ENCODE measurements around the gene TAMM41. TPM values are rescaled to one million over a fixed set of nuclear protein-coding genes. Genes with fewer than 3 reads are reported as not detected.

Gene TAMM41
- total RNA-seq, 1 donor from 2014 or later, result 21.4 TPM

DNA sequence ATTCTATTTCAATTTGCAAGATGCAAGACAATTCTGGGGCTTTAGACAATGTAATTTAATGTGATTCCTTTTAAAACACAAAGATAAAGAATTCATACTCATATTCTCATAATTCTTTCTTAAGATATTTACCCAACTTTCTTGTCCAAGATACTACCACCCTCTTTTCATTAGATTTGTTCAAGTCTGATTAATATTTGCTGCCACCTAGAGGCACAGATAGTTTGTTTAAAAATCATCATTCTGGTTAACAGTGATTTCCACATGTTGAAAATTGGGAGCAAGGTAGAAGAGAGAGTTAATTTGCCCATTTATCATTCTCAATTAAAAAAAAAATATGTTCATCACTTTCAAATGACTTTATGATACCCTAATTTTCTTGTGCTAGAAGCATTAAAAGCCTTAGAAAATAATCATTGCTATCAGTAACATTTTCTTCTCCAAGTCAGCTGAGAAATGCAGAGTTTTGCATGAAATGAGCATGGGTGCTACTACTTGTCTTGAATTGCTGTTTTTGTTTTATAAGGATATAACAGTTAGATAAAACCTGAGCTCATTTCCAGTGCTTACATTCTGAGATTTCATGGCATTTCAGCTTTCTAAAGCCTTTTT is 11.6 kb downstream of the TAMM41 start:
- Mint-ChIP-seq H3K9me3 (ENCODE audit: unreplicated experiment) (no peaks in the 10 kb centered on the region), H3K27ac (ENCODE audit: unreplicated experiment) (no peak overlapping the region), H3K4me1 (ENCODE audit: unreplicated experiment) (no peaks in the 10 kb centered on the region), H3K4me3 (ENCODE audit: unreplicated experiment) (no peak overlapping the region), H3K27me3 (ENCODE audit: unreplicated experiment) (peaks cover 2% of the 10 kb centered on the region), H3K36me3 (ENCODE audit: low read depth, unreplicated experiment) (peaks cover 14% of the 10 kb centered on the region)
- TF ChIP-seq CTCF (IDR thresholded peaks at IDR 0.05; ENCODE audit: unreplicated experiment), result peak; percentile 45
- DNase-seq (ENCODE audit: low spot score), result no peak

GRCh38 chr3:11832981-11833905 is 13.4 kb downstream of the TAMM41 start:
- Mint-ChIP-seq H3K27me3 (ENCODE audit: unreplicated experiment) (peaks cover 2% of the 10 kb centered on the region), H3K27ac (ENCODE audit: unreplicated experiment) (no peak overlapping the region), H3K4me3 (ENCODE audit: unreplicated experiment) (no peak overlapping the region), H3K4me1 (ENCODE audit: unreplicated experiment) (no peaks in the 10 kb centered on the region), H3K9me3 (ENCODE audit: unreplicated experiment) (no peaks in the 10 kb centered on the region), H3K36me3 (ENCODE audit: low read depth, unreplicated experiment) (peaks cover 9% of the 10 kb centered on the region)
- TF ChIP-seq CTCF (IDR thresholded peaks at IDR 0.05; ENCODE audit: unreplicated experiment), result no peak
- DNase-seq (ENCODE audit: low spot score), result no peak

- Mint-ChIP-seq H3K4me1 (ENCODE audit: unreplicated experiment) (no peaks in the 10 kb centered on the region), H3K27ac (ENCODE audit: unreplicated experiment) (no peak overlapping the region), H3K4me3 (ENCODE audit: unreplicated experiment) (no peak overlapping the region), H3K27me3 (ENCODE audit: unreplicated experiment) (peaks cover 2% of the 10 kb centered on the region), H3K9me3 (ENCODE audit: unreplicated experiment) (no peaks in the 10 kb centered on the region), H3K36me3 (ENCODE audit: low read depth, unreplicated experiment) (peaks cover 15% of the 10 kb centered on the region)
- no peak for TF ChIP-seq CTCF (IDR thresholded peaks at IDR 0.05; ENCODE audit: unreplicated experiment)
- DNase-seq (ENCODE audit: low spot score), result no peak
These were observed 17.3 kb downstream of the TAMM41 start for GRCh38 chr3:11829416-11829815.

DNA sequence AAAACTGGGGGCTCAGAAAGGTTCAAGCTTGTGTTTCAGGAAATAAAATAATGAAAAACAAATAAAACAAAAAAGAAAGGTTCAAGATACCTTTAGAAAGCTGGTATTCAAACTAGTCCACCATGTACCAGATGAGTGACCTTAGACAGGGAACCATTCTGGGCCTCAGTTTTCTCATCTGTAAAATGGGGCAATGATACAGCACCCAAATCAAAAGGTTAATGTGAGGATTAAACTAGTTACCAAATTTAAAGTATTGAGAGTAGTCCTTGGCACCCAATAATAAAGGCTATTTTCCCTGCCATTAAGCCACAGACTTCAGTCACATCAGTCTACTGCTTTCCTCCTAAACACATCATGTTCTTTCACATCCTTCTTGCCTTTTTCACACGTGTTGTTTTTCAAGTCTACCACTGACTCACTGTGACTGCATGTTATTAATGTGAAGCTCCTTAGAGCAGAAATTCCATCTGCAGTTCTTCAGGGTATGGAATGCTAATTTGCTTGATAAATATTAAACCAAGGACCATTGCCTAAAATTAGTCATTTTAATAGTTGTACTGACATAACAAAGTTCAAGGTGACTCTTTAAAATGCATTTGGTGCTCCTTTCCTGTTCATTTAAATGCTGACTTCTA is 19.9 kb downstream of the TAMM41 start:
- TF ChIP-seq CTCF (IDR thresholded peaks at IDR 0.05; ENCODE audit: unreplicated experiment), result no peak
- peaks cover 16% of the 10 kb centered on the region for H3K36me3 Mint-ChIP-seq (ENCODE audit: low read depth, unreplicated experiment)
- H3K27me3 Mint-ChIP-seq (ENCODE audit: unreplicated experiment), result peaks cover 2% of the 10 kb centered on the region
- no peak overlapping the region for H3K27ac Mint-ChIP-seq (ENCODE audit: unreplicated experiment)
- H3K4me3 Mint-ChIP-seq (ENCODE audit: unreplicated experiment), result no peak overlapping the region
- no peak for DNase-seq (ENCODE audit: low spot score)
- no peaks in the 10 kb centered on the region for H3K4me1 Mint-ChIP-seq (ENCODE audit: unreplicated experiment)
- H3K9me3 Mint-ChIP-seq (ENCODE audit: unreplicated experiment), result no peaks in the 10 kb centered on the region
